Stimulated activated CD4-positive, alpha-beta T cell treated with anti-CD3 and anti-CD28 coated beads, Interleukin-12 subunit alpha, Interleukin-12 subunit beta, amount 100 ng/mL, for 4 hours (primary cell): ENCODE measurements around the gene ABCC9.
"Not testable (repeated sequence)": the region's sequence is repeated elsewhere in the genome, so short reads cannot be mapped to it uniquely, and the experiment has no call there.

ENCODE experiments used
- DNase-seq: peaks from one replicate; pipeline ENCODE4 v3.0.0-alpha.2; 2020

The ABCC9 gene

DNA sequence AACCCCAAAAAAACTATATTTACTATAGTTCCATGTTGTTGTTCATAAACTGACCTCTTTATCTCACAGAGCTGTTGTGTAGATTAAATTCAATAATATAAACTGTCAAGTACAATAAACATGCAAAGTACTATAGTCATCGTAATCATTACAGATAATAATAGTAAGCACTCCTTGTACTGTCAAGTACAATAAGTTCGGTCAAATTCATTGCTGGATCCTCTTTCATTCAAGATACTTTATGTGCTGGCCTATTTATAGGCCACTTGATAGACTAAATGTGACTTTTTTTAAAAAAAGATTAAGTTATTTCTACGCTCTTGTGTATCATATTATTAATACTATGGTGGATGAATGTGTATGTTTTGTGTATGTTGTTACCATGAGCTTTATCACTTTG, 127.5 kb downstream of the ABCC9 start:
- no peak for DNase-seq

DNA sequence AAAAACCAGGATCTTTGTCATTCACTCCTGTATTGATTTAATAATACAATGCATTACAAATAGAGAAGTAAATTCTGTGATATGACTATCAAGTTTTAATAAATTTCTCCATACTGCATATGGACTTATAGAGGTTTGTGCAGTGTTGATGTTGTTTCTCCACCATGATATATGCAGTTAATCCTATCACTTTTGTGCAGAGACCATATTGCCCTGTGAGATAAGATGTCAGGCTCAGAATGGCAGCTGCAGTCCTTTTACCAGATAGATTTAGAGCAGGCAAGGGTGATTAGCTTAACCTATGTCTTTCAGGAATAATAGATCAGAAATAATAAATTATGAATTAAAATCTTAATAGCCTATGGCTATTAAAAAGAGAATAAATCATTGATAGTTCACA, 128.1 kb downstream of the ABCC9 start:
- no peak for DNase-seq

DNA sequence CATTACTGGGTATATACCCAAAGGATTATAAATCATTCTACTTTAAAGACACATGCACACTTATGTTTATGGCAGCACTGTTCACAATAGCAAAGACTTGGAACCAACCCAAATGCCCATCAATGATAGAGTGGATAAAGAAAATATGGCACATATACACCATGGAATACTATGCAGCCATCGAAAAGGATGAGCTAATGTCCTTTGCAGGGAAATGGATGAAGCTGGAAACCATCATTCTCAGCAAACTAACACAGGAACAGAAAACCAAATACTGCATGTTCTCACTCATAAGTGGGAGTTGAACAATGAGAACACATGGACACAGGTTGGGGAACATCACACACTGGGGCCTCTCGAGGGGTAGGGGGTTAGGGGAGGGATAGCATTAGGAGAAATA, 128.9 kb downstream of the ABCC9 start:
- DNase-seq = not testable (repeated sequence)

DNA sequence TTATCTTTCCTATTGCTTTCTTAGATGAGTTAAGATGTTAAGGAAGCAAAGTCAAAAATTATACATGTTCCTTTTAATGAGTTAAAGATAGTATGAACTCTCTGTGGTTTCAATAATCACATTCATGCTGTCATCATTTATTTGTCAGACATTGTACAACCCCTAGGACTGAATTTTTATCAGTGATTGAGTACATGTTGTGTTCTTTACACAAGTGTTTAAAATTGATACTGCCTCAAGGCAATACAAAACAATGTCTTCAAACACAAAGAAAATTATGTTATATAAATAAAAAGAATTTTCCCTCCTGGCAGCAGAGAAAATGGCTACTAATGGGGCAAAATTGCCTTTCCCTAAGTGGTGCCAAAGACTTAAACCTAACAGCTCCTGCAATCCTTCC, 132.1 kb downstream of the ABCC9 start:
- no peak for DNase-seq

DNA sequence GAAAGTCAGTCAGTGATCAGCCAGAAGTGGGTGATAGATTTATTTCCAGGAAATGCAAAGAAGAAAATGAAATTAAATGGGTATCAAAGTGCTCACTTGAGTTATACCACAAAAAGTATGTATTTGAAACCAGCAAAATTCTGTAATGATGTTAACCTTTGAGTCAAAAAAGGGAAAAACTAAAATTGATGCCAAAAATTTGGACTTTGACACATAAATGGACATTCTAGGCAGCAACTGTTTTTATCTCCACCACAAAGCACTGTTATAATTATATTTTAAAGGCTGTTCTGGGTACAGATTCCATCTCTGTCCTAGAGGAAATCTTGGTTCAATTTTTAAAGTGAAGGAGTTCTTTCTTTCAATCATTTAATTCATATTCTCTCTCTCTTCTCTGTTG, 135.0 kb downstream of the ABCC9 start:
- DNase-seq = no peak

DNA sequence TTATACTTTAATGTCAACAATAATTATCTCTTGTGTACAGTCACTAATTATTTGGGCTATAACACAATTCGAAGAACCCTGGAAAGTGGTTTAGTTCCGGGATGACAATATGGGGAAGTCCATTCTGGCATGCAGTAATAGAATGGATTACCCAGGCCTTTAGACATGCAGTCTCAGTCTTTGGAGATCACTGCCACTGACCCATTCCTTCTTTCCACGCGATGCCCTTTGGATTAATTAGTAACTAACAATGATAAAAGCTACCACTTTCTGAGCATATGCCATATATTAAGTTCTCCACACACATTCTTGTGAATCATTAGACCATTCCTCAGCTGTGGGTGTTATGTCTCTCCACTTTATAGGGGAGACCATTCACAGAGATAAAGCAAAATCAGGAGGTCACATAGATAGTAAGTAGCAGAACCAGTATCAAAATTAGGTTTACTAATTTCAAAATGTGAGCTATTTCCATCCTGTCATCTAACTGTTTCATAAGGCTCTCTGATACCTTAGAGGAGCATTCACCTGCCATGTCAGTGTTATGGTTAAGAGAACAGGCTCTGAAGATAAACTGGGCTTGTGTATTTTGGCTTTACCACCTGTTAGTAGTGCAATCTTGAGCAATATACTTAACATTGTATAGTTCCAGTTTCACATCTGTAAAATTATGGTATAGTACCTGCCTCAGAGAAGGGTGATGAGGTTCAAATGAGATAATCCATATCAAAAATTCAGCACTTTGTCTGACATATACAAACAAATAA, 139.5 kb downstream of the ABCC9 start:
- no peak for DNase-seq

DNA sequence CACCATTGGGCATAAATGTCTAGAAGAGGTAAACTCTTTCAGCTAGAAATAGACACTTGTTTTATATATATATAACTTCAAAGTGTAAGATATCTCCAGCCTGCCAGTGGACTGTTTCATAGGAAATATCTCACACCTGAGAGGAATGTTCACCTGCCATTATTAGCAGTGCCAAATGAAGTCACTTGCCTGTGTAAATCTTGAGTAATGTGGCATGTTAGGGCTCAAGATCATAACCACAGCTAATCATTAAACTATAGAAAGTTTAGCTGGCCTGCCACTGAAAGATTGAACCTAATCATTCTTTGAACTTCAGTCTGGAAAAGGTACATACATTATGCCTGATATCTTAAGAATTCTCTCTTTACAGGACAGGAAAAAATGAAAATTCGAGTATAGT, 141.2 kb downstream of the ABCC9 start:
- no peak for DNase-seq

DNA sequence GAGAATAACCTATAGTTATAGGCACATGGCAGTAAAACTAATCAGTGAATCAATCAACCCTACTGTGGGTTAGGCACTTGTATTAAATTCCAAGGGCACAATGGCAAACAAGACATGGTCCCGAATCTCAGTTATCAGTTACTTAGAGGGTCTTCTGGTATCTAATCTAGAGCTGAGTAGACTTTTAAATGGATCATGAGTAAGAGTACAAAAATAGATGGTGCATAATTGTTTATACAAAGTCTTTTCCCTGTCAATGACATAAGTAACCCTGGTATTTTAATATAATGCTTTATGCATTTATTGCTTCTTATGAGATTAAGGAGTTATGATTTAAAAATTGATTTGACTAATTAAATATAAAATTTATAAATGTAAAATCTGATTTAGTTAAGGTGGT, 143.7 kb downstream of the ABCC9 start:
- DNase-seq = no peak

DNA sequence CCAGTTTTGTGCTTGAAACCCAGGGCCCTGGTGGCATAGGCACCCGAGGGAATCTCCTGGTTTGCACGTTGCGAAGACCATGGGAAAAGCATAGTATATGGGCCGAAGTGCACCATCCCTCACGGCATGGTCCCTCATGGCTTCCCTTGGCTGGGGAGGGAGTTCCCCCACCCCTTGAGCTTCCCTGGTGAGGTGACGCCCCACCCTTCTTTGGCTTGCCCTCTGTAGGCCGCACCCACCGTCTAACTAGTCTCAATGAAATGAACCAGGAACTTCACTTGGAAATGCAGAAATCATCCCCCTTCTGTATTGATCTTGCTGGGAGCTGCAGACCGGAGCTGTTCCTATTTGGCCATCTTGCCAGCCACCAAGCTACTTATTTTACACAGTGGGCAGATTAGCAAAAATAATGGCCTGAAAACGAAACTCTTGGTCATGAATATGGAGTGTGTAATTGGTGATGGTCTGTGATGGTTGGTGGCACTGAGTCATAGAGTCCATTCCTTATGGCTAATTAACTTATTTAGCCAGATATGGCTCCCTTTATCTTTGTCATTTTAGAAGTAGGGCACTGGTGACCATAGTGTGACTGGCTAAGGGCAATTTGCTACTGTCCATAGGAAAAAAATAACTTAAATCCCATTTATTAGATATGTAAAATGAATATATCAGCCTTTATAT, 145.4 kb downstream of the ABCC9 start:
- no peak for DNase-seq

DNA sequence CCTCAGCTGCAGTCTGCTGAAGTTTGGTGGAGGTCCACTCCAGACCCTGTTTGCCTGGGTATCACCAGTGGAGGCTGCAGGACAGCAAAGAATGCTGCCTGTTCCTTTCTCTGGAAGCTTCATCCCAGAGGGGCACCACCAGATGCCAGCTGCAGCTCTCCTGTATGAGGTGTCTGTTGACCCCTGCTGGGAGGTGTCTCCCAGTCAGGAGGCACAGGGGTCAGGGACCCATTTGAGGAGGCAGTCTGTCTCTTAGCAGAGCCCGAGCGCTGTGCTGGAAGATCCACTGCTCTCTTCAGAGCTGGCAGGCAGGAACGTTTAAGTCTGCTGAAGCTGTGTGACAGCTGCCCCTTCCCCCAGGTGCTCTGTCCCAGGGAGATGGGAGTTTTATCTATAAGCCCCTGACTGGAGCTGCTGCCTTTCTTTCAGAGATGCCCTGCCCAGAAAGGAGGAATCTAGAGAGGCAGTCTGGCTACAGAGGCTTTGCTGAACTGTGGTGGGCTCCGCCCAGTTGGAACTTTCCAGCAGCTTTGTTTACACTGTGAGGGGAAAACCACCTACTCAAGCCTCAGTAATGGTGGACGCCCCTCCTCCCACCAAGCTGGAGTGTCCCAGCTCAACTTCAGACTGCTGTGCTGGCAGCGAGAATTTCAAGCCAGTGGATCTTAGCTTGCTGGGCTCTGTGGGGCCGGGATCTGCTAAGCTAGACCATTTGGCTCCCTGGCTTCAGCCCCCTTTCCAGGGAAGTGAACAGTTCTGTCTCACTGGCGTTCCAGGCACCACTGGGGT, 146.2 kb downstream of the ABCC9 start:
- not testable (repeated sequence) for DNase-seq

DNA sequence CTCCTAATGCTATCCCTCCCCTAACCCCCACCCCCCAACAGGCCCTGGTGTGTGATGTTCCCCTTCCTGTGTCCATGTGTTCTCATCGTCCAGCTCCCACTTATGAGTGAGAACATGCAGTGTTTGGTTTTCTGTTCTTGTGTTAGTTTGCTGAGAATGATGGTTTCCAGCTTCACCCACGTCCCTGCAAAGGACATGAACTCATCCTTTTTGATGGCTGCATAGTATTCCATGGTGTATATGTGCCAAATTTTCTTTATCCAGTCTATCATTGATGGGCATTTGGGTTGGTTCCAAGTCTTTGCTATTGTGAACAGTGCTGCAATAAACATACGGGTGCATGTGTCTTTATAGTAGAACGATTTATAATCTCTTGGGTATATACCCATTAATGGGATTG, 151.5 kb downstream of the ABCC9 start:
- DNase-seq = not testable (repeated sequence)

DNA sequence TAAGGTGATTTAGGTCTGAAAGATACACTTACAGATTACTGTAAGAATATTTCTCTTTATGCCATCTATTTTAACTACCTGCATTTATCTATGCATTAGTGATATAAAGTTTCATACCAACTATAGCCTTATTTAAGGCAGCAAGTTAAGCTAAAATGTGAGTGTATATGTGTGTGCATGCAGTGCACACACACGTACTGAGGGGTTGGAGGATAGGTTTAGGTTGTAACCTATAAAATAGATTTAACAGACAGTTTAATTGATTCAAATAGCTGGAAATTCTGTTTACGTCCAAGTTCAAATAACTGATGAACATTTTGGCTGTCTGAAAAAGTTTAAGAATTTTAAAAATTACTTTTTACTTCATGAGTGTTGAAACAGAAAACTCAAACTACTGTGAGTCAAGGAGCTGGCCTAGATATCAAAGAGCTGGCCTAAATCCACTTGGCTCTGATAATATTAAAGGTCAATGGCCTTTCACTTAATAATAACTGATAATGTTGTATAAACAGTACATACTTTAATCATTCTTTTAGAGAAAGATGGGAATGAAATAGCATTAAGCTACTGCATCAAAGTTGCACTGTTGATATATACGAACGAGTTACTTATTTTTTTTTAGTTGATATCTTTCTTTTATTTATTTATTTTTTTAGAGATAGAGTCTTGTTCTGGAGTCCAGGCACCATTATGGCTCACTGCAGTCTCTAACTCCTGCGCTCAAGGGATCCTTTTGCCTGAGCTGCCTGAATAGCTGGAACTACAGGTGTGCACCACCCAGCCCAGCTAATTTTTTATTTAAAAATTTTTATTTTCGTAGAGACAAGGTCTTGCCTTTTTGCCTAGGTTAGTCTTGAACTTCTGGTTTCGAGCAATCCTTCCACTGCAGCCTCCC, 152.9 kb downstream of the ABCC9 start:
- no peak for DNase-seq

DNA sequence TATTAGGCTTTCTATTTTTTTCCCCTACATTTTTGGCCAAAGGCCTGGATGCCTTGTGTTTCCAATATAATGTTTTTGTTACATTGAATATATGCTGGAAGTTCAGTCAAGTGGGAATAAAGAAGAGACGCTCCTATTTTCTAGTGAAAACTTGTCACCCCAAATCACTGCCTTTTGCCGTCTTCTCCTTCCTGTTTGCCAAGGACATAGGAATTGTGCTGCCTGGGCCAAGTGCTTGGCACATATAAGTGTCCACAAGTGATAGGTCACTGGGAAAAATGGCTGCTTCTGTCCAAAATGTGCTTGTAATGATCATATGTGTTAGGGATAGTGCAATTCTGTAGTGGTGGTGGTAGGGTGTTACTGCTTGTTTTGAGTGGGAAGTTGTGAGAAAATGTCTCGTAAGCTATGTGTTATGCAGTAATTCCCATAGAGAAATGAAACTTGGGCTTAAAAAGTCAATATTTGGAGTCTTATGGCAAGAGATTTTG, 155.1 kb downstream of the ABCC9 start:
- no peak for DNase-seq

DNA sequence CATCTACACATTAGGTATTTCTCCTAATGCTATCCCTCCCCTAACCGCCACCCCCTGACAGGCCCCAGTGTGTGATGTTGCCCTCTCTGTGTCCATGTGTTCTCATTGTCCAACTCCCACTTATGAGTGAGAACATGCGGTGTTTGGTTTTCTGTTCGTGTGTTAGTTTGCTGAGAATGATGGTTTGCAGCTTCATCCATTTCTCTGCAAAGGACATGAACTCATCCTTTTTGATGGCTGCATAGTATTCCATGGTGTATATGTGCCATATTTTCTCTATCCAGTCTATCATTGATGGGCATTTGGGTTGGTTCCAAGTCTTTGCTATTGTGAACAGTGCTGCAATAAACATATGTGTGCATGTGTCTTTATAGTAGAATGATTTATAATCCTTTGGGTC, 158.5 kb downstream of the ABCC9 start:
- DNase-seq = not testable (repeated sequence)

DNA sequence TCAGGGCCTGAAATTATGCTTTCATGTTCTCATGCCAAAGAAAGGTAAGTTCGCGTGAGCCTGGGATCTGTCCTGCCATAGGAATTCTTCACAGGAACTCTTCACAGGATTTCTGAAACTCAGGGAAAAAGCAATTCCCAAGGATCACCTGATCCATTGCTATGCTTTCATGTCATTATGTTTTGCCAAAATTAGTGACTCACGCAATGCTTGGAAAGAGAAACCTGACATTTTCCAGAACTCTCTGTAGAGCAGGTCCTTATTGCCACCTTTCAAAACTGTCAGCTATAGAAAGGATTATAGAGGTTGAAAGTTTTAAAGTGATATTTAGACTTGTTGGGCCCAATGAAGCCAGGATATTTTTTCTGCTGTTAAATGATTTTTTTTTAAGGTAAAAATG, 160.4 kb downstream of the ABCC9 start:
- no peak for DNase-seq

DNA sequence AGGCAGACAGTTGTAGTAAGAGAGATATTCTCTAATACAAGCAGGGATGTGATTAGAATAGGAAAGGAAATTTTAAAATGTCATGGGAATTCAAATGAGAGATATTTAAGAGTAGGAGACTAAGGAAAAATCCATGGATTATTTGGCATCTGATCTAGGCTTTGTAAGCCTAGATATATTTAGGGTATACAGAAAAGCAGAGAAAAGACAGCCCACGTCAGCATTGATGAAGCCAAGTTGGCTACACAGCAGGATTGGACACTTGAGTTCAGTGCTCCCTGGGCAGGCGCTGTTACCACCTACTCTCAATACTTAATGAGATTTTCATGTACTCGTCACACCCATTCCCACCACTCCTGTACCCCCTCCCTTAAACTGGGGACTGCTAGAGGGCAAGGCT, 165.1 kb downstream of the ABCC9 start:
- no peak for DNase-seq

DNA sequence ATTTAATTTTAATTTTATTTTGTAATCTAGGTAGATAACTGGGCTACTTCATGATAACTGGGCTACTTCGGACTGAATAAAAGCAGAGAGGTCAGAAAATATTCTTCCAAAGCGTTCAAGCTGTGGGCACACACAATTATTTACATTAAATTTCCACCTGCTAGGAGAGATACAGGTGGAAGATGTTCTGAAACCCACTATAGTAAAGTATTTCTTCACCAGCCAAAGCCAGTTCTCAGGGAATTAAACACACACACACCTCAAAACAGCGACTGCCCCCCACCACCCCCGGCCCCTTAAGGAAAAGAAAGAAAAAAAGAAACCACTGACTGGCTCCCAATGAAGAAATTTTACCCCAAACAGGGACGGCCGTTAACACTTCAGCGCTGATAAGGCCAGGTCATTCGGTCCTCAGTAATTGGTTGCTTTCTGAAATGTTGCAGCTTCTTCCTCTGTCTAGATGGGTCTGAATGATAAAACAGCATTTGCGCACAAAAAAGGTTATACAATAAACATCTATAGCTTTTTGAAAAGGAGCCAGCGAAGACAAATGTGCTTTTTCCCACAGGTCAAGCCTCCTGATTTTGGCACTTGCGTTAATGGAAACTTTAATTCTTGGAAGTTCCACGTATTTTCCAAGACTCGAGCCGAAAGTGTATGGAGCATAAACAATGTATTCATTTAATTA, 165.9 kb downstream of the ABCC9 start:
- no peak for DNase-seq

DNA sequence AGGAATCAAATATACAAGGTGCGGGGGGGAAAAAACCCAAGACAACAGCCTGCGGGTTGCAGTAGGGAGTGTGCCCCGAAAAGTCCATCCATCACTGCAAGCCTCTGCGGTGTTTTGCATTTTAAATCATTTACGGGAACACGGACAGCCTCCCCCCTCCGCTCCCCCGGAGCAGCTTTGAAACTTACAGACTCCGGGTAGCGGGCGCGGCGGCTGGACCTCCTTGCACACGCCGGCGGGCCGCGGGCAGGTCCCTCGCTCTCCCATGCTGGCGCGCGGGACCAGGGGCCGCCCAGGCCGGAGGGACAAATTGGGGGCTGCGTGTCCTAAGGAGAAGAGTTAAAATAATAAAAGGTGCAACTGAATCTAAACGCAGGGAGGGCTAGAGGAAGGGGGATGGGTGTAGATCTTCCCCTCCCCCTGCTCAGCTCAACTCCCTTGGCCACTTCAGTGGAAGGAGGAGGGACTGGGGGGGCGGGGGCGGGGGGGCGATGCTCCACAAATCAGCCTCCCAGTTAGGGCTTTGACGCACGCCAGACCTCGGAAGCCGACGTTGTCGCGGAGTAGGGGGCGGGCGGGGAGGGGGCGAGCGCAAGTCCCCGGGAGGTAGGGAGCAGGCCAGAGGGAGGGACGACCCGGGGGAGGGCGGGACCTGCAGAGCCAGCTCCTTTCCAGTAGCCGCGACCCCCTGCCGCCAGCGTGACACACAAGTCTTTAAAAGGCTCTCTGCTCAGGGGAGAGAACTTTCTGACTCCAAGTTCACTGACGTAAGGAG, 166.7 kb downstream of the ABCC9 start, which contains the start of gene KCNJ8:
Gene KCNJ8, minus strand, starts transcription at position 349 of the 775 bp plus-strand sequence. CDS start 1,090 bp downstream, outside the sequence.
- peak; percentile 1 for DNase-seq

DNA sequence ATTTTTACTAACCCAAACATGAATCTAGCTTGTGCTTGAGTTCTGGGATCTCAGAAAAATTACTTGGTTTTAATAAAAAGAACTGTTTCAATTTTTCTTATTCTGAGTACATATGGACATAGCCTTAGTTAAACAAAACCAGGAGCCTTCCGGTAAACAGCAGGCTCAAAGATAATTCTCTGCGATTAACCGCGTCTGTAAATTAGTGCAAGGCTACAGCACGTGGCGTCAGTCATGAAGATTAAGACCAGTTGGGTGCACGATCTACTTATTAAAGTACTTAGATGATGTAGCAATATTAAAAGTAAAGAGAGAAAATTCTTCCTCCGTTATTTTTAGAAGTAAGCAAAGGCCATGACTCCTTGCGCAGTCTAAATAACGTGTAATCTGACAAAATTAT, 167.4 kb downstream of the ABCC9 start:
- no peak for DNase-seq

DNA sequence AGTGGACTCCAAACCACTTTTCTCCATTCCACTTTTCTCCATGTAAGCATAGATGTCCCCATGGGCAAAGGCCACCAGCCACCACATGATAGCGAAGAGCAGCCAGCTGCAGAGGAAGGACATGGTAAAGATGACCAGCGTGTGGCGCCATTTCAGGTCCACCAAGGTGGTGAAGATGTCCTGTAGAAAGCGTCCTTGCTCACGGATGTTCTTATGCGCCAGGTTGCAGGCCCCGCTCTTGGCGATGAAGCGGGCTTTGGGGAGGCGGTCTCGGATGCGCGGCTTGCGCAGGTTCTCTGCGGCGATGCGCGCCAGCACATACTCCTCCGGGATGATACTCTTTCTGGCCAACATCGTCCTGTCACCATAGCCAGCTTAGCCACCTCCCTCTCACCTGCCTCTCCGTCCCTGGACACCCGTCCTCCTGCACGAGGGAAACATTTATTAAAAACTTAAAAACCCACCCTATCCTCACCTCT, 167.9 kb downstream of the ABCC9 start:
- DNase-seq = no peak

DNA sequence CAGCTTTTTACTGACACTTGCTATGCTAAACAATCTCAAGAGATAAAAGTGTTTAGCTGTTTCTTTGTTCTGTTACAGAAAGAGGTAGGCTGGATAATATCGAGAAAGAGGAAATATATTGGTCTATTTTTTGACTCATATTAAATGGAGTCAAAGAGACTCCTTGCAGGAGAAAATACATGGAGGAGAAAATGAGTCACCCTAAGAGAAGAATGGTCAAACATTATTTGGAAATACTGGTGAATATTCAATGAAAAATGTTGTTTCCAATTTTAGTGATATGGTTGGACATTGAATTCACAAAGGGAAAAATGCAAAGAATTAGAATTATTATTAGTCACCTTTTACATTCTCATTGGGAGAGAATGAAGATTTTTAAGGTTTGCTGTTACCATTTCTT, 169.9 kb downstream of the ABCC9 start:
- no peak for DNase-seq
